WTC11 (cell line): ENCODE data around the gene SPRYD7. TPM values are rescaled to one million over a fixed set of nuclear protein-coding genes. Genes with fewer than 3 reads are reported as not detected.

Experiments used
- ATAC-seq: fragments of 200-7000 bp; cut with Tn5 transposase; 2 replicates; pipeline ENCODE4 v1.10.0; 2021; ENCODE audit warnings: mild to moderate bottlenecking, moderate library complexity
- CTCF ChIA-PET: fragments of 300-600 bp; sonication (Branson Sonifier 250); formaldehyde crosslinking; loops from one replicate; lab custom pipeline; 2021; ENCODE audit warnings: antibody characterized with exemption; lab: Charles Lee
- POLR2A ChIA-PET: fragments of 350-600 bp; sonication (Branson Sonifier 250); formaldehyde crosslinking; loops from one replicate; lab custom pipeline; 2021; ENCODE audit warnings: antibody characterized with exemption; lab: Charles Lee
- DNase-seq: peaks from one replicate; pipeline ENCODE4 v3.0.0; 2021; ENCODE audit warnings: low spot score
- H3K27ac Mint-ChIP-seq: 2 replicates; pipeline ENCODE4 v1.8.0; 2021; ENCODE audit warnings: mixed read lengths
- H3K27me3 Mint-ChIP-seq: 2 replicates; pipeline ENCODE4 v1.8.0; 2021; ENCODE audit warnings: low read depth, mild to moderate bottlenecking, moderate library complexity, mixed read lengths
- H3K36me3 Mint-ChIP-seq: 2 replicates; pipeline ENCODE4 v1.8.0; 2021; ENCODE audit warnings: mixed read lengths
- H3K4me1 Mint-ChIP-seq: 2 replicates; pipeline ENCODE4 v1.8.0; 2022; ENCODE audit warnings: mixed read lengths
- H3K4me3 Mint-ChIP-seq: 2 replicates; pipeline ENCODE4 v1.8.0; 2021; ENCODE audit warnings: mild to moderate bottlenecking, moderate library complexity, mixed read lengths
- H3K9me3 Mint-ChIP-seq: 2 replicates; pipeline ENCODE4 v1.8.0; 2021; ENCODE audit warnings: mixed read lengths
- AFF4 ChIP-seq: sonication (generic); formaldehyde crosslinking; IDR thresholded peaks from 2 replicates; pipeline ENCODE4 v1.8.1; 2023; ENCODE audit warnings: mild to moderate bottlenecking, missing genetic modification reagents, borderline replicate concordance
- ARID4B ChIP-seq: sonication (generic); formaldehyde crosslinking; IDR thresholded peaks from 2 replicates; pipeline ENCODE4 v1.8.0; 2023; ENCODE audit warnings: missing genetic modification reagents, mild to moderate bottlenecking, borderline replicate concordance
- ATF6 ChIP-seq: sonication (generic); formaldehyde crosslinking; IDR thresholded peaks from 2 replicates; pipeline ENCODE4 v1.8.1; 2023; ENCODE audit warnings: mild to moderate bottlenecking, missing genetic modification reagents
- ETV6 ChIP-seq: sonication (generic); formaldehyde crosslinking; IDR thresholded peaks from 2 replicates; pipeline ENCODE4 v1.8.1; 2022; ENCODE audit warnings: mild to moderate bottlenecking, missing genetic modification reagents
- FOXP1 ChIP-seq: sonication (generic); formaldehyde crosslinking; IDR thresholded peaks from 2 replicates; pipeline ENCODE4 v1.8.0; 2022; ENCODE audit warnings: missing genetic modification reagents, mild to moderate bottlenecking, moderate library complexity, borderline replicate concordance
- HMGXB4 ChIP-seq: sonication (generic); formaldehyde crosslinking; IDR thresholded peaks from 2 replicates; pipeline ENCODE4 v1.8.1; 2023; ENCODE audit warnings: mild to moderate bottlenecking, moderate library complexity, missing genetic modification reagents
- KAT7 ChIP-seq: sonication (generic); formaldehyde crosslinking; IDR thresholded peaks from 2 replicates; pipeline ENCODE4 v1.8.1; 2023; ENCODE audit warnings: missing genetic modification reagents, mild to moderate bottlenecking, borderline replicate concordance
- MXD4 ChIP-seq: fragments of 250-450 bp; sonication (Bioruptor Pico); IDR thresholded peaks from 2 replicates; pipeline ENCODE4 v1.8.0; 2021; ENCODE audit warnings: mild to moderate bottlenecking, moderate library complexity, borderline replicate concordance
- NFE2L1 ChIP-seq: sonication (generic); formaldehyde crosslinking; IDR thresholded peaks from 2 replicates; pipeline ENCODE4 v1.8.1; 2023; ENCODE audit warnings: missing genetic modification reagents
- RELA ChIP-seq: sonication (generic); formaldehyde crosslinking; IDR thresholded peaks from 2 replicates; pipeline ENCODE4 v1.8.1; 2022; ENCODE audit warnings: missing genetic modification reagents, mild to moderate bottlenecking, borderline replicate concordance
- RORB ChIP-seq: fragments of 250-450 bp; sonication (Bioruptor Pico); IDR thresholded peaks from 2 replicates; pipeline ENCODE4 v1.9.0; 2021; ENCODE audit warnings: mild to moderate bottlenecking
- ZBTB21 ChIP-seq: sonication (generic); formaldehyde crosslinking; IDR thresholded peaks from 2 replicates; pipeline ENCODE4 v1.8.1; 2023; ENCODE audit warnings: mild to moderate bottlenecking, missing genetic modification reagents, borderline replicate concordance
- ZNF121 ChIP-seq: sonication (generic); formaldehyde crosslinking; IDR thresholded peaks from 2 replicates; pipeline ENCODE4 v1.8.0; 2023; ENCODE audit warnings: missing genetic modification reagents
- ZNF138 ChIP-seq: sonication (generic); formaldehyde crosslinking; conservative IDR thresholded peaks from 2 replicates; pipeline ENCODE4 v1.8.1; 2022; ENCODE audit warnings: mild to moderate bottlenecking, moderate library complexity, missing genetic modification reagents
- ZNF281 ChIP-seq: sonication (generic); formaldehyde crosslinking; IDR thresholded peaks from 2 replicates; pipeline ENCODE4 v1.8.0; 2023; ENCODE audit warnings: mild to moderate bottlenecking, missing genetic modification reagents
- ZNF416 ChIP-seq: fragments of 250-450 bp; sonication (Bioruptor Pico); IDR thresholded peaks from 2 replicates; pipeline ENCODE4 v1.9.0; 2021; ENCODE audit warnings: mild to moderate bottlenecking, inconsistent platforms
- total RNA-seq: library from RNA; stranded (reverse); gene quantifications from 3 replicates; pipeline ENCODE4 v1.2.3, GENCODE V29; 2021

SPRYD7 gene
- total RNA-seq, 1 experiment from 2014 or later: 3.1 TPM

GRCh38 chr13:49936968-49937273, 781 bp upstream of the SPRYD7 start:
- H3K27ac Mint-ChIP-seq: no peak overlapping the region
- H3K36me3 Mint-ChIP-seq: no peaks in the 10 kb centered on the region
- H3K9me3 Mint-ChIP-seq: no peaks in the 10 kb centered on the region
- ATAC-seq (no peak), DNase-seq (peak; percentile 22)
- peaks cover 12% of the 10 kb centered on the region for H3K27me3 Mint-ChIP-seq
- ChIA-PET POLR2A (interaction anchor here (1.4 to 1.5 kb wide), 2 partner anchors 60 to 144 kb away, joined by 4 to 5 read pairs; partner anchors contain the start of genes KPNA3 and TRIM13), CTCF (interaction anchor here (0.7 to 2.0 kb wide), 20 partner anchors 9 to 954 kb away, joined by 3 to 29 read pairs (median 6); partner anchors contain the start of genes EBPL, KPNA3 and TRIM13)
- TF ChIP-seq FOXP1 (CRISPR knock-in tag) (0 out of 2 replicates have a peak, but pooled peaks have one; percentile 20), ZBTB21 (no peak), KAT7 (CRISPR knock-in tag) (no peak), ARID4B (CRISPR knock-in tag) (0 out of 2 replicates have a peak, but pooled peaks have one; percentile 0)
- peak overlapping the region; percentile 88 for H3K4me3 Mint-ChIP-seq
- H3K4me1 Mint-ChIP-seq: peaks cover 6% of the 10 kb centered on the region

GRCh38 chr13:49935171-49936074, 717 bp downstream of the SPRYD7 start:
- H3K36me3 Mint-ChIP-seq: no peaks in the 10 kb centered on the region
- peak; percentile 26 for ATAC-seq
- POLR2A ChIA-PET: interaction anchor here (1.0 to 1.4 kb wide), 4 partner anchors 41 to 244 kb away, joined by 3 to 5 read pairs (median 3); partner anchors contain the start of genes EBPL and TRIM13
- peak; percentile 52 for DNase-seq
- no peak for TF ChIP-seq HMGXB4 (CRISPR knock-in tag)
- TF ChIP-seq ZNF281 (CRISPR knock-in tag): no peak
- TF ChIP-seq ZBTB21: no peak
- no peak for TF ChIP-seq RORB (CRISPR knock-in tag)
- TF ChIP-seq ETV6 (CRISPR knock-in tag): no peak
- no peak for TF ChIP-seq RELA (CRISPR knock-in tag)
- no peak for TF ChIP-seq ATF6
- no peak for TF ChIP-seq ZNF121 (CRISPR knock-in tag)
- TF ChIP-seq ZNF138 (CRISPR knock-in tag): no peak
- TF ChIP-seq ZNF416 (CRISPR knock-in tag): no peak
- no peak for TF ChIP-seq NFE2L1 (CRISPR knock-in tag)
- no peak for TF ChIP-seq MXD4 (CRISPR knock-in tag)
- TF ChIP-seq AFF4 (CRISPR knock-in tag): no peak
- CTCF ChIA-PET: interaction anchor here (0.6 to 2.0 kb wide), 35 partner anchors 8 to 976 kb away, joined by 3 to 29 read pairs (median 5); partner anchors contain the start of gene TRIM13
- peak overlapping the region; percentile 88 for H3K4me3 Mint-ChIP-seq
- peaks cover 6% of the 10 kb centered on the region for H3K4me1 Mint-ChIP-seq
- no peaks in the 10 kb centered on the region for H3K9me3 Mint-ChIP-seq
- peak overlapping the region; percentile 43; the same call in 1 of the 2 replicates for H3K27ac Mint-ChIP-seq
- H3K27me3 Mint-ChIP-seq: peaks cover 12% of the 10 kb centered on the region
